Spleen (tissue), 7 donors: ENCODE data around the gene PPP2R5B.

ENCODE experiments used
- POLR2A ChIP-seq, 3 donors: fragments of 450-650 bp; IDR thresholded peaks; one replicate each; pipeline ENCODE4 v1.5.1; 2017; ENCODE audit warnings: antibody characterized with exemption in 3 of 3, mild to moderate bottlenecking in 1 of 3
- TF ChIP-seq, protein P1 (sequence below), 11 experiments: fragments of 200-600 bp in 7 of 11; fragments of 450-650 bp in 4 of 11; sonication (generic) in 4 of 11; IDR thresholded peaks in 8 of 11; conservative IDR thresholded peaks in 3 of 11; 1 replicate in 7 of 11; 2 replicates in 4 of 11; pipeline versions ENCODE4 v1.4.0 to v1.8.0; 2016 to 2021; ENCODE audit warnings: antibody characterized with exemption in 11 of 11, inconsistent platforms in 4 of 11, mild to moderate bottlenecking in 1 of 11
- donor health status: DM: no; HTN: no; CAD: no; lungs with moderate emphysema.
- donor health status: DM: no; HTN: no; CAD: no.
- donor health status: DM: no; HTN: no; CAD: no.

DNA sequence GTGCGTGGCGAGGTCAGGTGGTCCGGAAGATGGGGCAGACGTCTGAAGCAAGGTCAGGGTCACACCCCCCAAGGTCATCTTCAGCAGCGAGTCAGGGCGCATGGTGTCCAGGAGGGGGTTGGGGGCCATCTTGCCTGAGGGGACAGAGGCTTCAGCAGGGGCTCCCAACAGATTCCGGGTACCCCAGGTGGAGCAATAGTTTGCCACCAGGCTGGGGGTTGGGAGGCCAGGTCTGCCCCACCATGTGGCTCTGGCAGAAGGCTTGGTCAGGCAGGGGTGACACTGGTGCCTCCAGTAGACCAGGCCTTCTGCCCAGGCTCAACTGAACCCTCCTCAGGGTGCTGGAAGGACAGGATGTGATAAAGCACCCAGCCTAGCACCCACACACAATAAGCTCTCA is 13.3 kb upstream of the PPP2R5B start:
- TF ChIP-seq, protein P1, sequence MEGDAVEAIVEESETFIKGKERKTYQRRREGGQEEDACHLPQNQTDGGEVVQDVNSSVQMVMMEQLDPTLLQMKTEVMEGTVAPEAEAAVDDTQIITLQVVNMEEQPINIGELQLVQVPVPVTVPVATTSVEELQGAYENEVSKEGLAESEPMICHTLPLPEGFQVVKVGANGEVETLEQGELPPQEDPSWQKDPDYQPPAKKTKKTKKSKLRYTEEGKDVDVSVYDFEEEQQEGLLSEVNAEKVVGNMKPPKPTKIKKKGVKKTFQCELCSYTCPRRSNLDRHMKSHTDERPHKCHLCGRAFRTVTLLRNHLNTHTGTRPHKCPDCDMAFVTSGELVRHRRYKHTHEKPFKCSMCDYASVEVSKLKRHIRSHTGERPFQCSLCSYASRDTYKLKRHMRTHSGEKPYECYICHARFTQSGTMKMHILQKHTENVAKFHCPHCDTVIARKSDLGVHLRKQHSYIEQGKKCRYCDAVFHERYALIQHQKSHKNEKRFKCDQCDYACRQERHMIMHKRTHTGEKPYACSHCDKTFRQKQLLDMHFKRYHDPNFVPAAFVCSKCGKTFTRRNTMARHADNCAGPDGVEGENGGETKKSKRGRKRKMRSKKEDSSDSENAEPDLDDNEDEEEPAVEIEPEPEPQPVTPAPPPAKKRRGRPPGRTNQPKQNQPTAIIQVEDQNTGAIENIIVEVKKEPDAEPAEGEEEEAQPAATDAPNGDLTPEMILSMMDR (IDR thresholded peaks at IDR 0.05 in 8 of 11, conservative IDR thresholded peaks at IDR 0.05 in 3 of 11): no peak
- TF ChIP-seq POLR2A (IDR thresholded peaks at IDR 0.05): no peak
